ENCODE results near the gene TCF3.
"Not testable (repeated sequence)": the region's sequence is repeated elsewhere in the genome, so short reads cannot be mapped to it uniquely, and the experiment has no call there.

TCF3 gene

DNA sequence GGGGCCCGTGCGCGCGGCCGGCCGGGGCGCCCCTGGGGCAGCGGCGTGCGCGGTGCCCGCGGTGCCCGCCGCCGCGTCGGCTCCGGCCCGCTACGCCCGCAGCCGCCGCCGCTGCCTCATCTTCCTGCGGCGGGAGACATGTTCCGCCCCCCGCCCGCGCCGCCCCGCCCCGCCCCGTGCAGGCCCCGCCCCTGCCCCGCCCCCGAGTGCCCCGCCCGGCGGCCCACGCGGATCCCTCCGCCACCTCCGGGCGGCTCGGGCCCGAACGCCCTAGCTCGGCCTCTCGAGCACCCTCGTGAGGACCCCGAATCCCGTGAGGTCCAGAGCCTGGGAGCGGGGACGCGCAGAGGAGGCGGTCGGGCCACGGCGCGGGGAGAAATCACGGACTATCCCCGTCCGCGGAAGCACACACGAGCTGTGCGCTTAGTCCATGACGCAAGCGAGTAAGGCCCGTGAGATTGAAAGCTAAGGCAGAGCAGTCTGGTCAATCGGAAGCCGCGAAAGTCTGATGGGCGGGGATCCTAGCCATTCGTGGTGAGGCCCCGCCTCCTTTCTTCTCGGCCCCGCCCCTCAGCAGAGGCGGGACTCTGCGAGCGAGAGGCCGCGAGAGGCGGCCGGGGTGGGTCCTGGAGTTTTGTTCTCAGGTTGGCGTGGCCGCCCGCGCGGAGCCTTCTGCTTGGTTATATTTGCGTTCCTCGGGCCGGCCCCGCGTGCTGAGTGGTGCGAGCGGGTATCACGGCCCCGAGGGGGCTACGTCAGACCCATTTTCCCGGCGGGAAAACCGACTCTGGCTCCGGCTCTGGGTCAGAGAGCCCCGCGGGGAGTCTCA is at the start of gene TCF3:
TCF3 (minus strand) TSS at position 145 of the 829 bp plus-strand sequence. CDS start 2,367 bp downstream, outside the sequence.
- peak; percentile 99 for DNase-seq (ENCODE audit: low spot score)

DNA sequence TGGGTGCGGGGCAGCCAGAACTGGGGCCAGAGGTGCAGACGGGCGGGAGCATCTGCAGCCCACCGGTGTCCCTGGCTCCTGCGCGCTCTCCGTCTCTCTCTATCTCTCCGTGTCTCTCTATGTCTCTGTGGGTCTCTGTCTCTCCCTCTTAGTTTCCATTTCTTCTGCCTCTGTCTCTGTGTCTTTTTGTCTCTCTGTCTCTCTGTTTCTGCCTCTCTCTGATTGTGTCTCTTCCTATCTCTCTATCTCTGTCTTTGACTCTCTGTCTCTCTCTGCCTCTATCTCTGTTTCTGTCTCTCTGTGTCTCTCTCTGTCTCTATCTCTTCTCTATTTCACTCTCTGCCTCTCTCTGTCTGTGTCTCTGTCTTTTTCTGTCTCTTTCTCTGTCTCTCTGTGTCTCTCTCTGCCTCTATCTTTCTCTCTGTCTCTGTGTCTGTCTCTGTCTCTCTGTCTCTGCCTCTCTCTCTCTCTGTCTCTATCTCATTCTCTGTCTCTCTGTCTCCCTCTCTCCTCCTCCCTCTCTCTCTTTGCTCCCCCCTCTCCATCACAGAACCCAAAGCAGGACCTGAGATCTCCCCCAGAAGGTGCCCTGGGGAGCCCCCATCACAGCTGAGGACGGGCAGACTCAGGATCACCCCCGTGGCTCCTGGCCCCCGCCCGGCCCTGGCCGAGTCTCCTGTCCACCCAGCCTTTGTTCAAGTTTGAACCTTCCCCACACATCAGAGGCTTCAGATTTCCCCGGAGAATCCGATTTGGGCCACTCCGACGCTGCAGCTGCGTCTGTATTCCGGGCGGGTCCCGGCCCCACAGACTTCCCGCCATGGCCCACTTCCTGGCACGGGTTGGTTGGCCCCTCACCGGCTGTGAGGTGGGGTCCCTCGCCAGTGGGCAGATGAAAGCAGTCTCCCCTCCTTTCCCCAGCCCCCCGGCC is 48.6 kb upstream of the TCF3 start:
- DNase-seq (ENCODE audit: low spot score): no peak

DNA sequence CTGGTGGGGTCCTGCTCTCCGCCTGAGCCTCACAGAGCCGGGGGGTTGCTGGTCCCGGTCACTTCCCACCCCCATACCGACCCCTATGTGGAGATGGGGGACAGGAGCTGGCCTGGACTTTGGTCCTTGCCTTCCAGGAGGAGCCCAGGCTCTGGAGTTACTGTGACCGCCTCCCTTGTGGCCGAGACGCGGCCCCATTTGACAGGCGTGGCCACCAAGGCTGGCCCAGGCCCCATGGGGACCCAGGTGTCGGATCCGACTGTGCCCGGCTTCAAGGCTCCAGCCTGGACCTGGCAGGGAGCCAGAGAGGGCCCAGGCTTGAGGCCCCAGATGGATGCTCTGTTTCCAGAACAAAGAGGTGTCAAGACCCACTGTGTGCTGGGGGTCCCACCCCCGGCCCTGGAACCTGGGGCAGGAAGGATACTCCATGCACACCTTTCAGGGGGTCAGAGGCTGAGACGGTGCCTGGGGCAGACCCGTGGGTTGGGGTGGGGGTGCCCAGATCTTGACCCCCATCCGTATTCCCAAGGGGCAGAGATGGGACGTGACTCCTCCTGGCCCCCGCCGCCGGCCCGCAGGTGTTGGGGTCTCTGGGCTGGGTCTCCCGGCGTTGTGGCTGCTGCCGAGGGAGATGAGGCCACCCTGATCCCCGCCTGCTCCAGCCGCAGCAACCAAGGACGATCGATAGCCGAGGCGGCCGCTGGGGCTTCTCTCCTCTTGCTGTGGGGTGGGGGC is 47.8 kb upstream of the TCF3 start:
- no peak for DNase-seq (ENCODE audit: low spot score)

- no peak for DNase-seq (ENCODE audit: low spot score)
Measured at GRCh38 chr19:1699386-1699785, 47.0 kb upstream of the TCF3 start.

- DNase-seq (ENCODE audit: low spot score): no peak
Measured at GRCh38 chr19:1698636-1699035, 46.2 kb upstream of the TCF3 start.

DNA sequence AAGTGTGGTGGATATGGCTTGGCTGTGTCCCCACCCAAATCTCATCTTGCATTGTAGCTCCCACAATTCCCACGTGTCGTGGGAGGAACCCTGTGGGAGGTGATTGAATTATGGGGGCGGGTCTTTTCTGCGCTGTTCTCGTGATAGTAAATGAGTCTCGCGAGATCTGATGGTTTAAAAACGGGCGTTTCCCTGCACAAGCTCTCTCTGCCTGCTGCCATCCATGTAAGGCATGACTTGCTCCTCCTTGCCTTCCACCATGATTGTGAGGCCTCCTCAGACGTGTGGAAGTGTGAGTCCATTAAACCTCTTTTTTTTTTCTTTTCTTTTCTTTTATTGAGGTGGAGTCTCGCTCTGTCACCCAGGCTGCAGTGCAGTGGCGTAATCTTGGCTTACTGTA is 43.1 kb upstream of the TCF3 start:
- DNase-seq (ENCODE audit: low spot score): not testable (repeated sequence)

DNA sequence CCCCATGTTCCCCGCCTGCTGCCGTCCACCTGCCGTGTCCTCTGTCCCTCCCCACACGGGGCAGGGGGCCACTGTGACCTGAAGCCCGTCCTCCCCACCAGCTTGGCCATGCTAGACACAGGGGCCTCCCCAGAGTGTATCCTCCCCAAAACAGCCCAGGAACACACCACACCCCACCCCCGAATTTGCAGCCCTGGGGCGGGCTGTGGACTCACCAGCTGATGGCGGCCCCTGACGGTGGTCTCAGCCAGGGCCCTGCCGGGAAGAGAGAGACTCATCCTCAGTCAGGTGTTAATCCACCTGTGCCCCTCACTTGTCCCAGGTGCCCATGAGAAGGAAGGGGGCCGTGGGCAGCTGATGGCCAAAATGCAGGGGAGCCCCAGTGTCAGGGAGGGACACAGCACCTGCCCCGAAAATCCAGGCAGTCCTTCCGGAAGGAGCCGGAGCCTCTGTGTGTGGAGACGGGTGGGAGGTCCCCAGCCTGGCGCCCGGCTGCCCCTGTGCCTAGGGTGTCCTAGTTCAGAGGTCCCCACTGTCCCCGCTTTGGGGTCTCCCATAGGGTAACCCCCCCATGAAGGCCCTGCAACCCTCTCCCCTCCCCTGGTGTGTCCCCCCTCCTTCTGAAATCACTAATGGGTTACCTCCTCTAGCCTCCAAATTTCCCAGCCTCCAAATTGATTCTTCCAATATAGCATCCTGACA is 39.3 kb upstream of the TCF3 start:
- DNase-seq (ENCODE audit: low spot score): no peak

- DNase-seq (ENCODE audit: low spot score): peak; percentile 72
Measured at GRCh38 chr19:1690699-1691307, 38.4 kb upstream of the TCF3 start.

DNA sequence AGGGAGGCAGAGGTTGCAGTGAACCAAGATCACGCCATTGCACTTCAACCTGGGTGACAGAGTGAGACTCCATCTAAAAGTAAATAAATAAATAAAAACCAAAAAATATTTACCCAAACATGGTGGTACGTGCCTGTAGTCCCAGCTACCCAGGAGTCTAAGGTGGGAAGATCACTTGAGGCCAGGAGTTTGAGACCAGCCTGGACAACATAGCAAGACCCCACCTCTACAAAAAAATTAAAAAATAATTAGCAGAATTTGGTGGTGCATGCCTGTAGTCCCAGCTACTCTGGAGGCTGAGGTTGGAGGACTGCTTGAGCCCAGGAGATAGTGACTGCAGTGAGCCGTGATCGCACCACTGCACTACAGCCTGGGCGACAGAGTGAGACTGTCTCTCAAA is 33.4 kb upstream of the TCF3 start:
- DNase-seq (ENCODE audit: low spot score): not testable (repeated sequence)

GRCh38 chr19:1685046-1685445 is 32.6 kb upstream of the TCF3 start:
- no peak for DNase-seq (ENCODE audit: low spot score)

DNA sequence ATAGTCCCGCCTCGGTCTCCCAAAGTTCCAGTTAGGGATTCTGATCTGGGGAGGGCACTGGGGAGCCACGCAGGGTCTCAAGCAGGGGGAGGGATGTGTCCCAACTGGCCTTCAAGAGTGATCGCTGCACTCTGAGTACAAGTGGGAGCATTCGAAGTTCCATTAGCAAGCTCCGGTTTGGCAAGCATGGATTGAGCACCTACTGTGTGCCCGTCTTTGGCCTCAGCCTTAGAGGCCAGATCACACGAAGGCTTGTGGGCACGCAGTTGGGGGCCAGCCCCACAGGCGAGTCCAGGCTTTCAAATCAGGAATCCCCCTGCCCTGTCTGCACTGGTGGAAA is 32.1 kb upstream of the TCF3 start:
- no peak for DNase-seq (ENCODE audit: low spot score)

DNA sequence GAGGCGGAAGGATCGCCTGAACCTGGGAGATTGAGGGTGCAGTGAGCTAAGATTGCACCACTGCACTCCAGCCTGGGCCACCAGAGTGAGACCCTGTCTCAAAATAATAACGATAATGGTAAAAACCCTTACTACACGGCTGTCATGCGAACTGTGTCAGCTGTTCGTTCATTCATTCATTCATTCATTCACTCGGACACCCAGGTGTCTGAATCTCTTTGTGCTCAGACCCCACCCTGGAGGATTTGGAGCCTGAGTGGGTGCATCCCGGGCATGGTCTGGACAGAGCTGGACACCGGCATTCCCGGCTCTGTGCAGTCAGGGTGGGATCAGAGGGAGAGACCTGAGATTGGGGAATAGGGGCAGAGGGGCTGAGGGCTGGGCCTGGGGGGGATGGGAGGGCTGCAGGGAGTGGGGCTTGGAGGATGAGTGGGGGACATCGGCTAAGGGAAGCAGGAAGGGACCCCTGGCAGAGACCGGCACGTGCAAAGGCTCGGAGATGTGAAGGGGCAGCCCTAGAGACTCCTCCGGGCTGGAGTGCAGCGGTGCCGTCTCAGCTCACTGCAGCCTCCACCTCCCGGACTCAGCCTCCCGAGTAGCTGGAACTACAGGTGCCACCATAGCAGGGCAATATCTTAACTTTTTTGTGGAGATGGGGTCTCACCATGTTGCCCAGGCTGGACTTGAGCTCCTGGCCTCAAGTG is 31.6 kb upstream of the TCF3 start:
- DNase-seq (ENCODE audit: low spot score): no peak

DNA sequence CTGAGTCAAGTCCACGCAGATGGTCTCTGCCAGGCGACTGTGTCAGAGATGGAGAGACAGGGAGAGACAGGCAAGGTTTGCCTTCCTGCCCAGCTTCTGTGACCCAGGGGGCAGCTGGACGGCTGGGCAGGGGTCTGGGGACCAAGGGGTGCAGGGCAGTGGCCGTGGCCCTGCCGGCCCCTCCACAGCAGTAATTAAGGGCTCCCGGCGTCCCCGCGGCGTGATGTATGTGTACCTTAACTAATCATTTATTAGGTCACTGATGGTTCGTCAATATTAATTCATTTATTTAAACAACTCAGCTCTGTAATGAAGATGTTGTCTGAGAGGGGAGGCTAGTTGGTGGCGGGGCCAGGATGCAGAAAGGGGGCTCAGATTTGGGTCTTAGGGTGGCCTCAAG is 28.6 kb upstream of the TCF3 start:
- no peak for DNase-seq (ENCODE audit: low spot score)

DNA sequence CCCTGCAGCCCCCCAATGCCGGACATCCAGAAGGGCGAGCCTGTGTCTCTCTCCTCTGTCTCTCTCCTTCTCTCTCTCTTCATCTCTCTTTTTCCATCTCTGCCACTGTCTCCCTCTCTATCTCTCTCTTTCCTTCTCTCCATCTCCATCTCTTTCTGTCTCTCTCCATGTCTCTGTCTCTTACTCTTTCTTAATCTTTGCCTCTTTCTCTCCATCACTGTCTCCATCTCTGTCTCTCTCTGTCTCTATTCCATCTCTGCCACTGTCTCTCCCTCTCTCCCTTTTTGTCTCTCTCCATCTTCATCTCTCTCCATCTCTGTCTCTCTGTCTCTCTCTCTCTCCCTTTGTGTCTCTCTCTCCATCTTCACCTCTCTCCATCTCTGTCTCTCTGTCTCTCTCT is 25.7 kb upstream of the TCF3 start:
- no peak for DNase-seq (ENCODE audit: low spot score)

DNA sequence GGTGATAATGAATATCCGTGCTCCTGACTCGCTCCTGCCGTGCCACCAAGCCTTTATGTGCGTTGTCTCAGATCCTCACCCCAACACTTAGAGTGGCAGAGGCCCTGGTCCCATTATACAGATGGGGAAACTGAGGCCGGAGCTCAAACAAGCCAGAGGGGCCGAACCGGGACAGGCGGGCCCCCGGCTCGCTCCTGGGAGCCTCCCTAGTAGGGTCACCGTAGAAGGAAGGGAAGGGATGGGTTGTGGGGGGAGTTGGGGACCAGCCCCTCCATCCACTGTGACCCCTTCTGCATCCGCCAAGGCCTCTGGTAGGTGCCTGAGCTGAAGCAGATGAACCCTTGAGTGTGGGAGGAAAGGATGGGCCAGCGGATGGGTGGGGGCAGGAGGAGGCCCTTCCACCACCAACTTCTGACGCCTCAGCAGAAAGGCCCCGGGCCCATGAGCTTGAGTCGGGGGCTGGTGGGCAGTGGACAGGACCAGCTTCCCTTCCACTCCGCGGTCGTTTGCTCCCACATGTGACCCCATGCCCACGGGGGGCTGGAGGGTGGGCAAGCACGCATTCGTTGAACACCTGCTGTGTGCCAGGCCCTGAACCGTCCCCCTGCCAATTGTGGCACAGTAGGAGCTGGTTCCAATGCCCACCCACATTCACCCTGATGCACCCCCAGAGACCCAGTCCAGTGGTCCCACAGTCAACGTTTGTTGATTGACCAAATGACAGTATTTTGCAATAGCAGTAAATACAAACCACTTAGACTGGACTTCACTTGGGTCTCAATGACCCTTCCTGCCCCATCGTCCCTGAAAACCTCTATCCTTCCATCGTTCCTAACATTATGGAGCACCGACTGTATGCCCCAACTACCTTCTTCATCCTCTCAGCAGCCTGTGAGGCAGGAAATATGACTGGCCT is 24.2 kb upstream of the TCF3 start:
- DNase-seq (ENCODE audit: low spot score): no peak

DNA sequence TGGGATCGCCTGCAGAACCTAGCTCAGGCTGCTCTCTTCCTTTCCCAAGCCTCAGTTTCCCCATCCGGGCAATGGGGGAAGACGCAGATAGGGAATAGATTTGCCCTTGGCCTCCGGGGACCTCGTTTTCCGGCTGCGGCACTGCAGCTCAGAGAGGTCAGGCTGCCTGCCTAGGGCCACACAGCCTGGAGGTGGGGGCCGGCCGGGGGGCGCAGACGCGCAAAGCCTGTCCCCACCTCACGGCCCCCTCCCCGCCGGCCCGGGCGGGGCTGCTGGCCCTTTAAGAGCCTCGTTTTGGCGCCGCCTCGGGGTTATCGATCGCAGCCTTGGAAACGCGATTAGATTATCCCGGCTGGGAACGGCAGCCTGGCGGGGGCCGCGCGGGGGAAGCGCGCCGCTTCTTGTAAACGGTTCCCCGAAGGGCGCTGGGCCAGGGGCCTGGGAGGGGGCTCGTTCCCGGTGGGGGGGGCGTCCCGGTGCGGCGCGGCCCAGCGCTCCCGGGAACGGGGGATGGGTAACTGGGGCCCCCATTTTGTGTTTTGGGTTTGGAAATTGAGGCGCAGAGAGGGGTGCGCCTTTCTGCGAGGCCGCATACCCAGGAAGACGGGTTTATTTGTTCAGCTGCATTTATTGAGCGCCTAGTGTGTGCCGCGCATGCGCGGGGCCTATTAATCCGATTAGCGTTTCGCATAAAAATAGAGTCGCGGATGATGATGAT is 23.4 kb upstream of the TCF3 start:
- DNase-seq (ENCODE audit: low spot score): no peak

DNA sequence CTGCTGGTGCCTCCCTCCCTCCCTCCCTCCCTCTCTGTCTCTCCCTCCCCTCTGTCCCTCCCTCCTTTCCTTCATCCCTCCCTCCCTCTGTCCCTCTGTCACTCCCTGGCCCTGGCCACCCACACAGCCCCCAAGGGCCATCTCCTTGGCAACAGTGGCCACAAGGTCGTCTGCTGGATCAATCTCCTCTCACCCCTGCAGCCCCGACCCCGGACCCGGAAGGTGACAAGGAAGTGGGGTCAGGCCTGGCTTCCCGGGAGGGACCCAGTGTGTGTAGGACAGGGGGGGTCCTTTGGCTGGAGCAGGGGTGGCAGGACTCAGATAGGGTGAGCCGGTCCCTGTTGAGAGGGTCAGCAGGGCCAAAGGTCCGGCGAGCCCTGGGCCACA is 21.9 kb upstream of the TCF3 start:
- DNase-seq (ENCODE audit: low spot score): no peak

GRCh38 chr19:1673645-1674292 is 21.4 kb upstream of the TCF3 start:
- no peak for DNase-seq (ENCODE audit: low spot score)
